ENCODE measurements around the gene ZBTB1.

DNA sequence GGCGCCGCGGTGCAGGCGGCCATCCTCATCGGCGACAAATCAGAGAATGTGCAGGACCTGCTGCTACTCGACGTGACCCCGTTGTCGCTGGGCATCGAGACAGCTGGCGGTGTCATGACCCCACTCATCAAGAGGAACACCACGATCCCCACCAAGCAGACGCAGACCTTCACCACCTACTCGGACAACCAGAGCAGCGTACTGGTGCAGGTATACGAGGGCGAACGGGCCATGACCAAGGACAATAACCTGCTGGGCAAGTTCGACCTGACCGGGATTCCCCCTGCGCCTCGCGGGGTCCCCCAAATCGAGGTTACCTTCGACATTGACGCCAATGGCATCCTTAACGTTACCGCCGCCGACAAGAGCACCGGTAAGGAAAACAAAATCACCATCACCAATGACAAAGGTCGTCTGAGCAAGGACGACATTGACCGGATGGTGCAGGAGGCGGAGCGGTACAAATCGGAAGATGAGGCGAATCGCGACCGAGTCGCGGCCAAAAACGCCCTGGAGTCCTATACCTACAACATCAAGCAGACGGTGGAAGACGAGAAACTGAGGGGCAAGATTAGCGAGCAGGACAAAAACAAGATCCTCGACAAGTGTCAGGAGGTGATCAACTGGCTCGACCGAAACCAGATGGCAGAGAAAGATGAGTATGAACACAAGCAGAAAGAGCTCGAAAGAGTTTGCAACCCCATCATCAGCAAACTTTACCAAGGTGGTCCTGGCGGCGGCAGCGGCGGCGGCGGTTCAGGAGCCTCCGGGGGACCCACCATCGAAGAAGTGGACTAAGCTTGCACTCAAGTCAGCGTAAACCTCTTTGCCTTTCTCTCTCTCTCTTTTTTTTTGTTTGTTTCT, 37.6 kb downstream of the ZBTB1 start:
- TF ChIP-seq, protein P1, sequence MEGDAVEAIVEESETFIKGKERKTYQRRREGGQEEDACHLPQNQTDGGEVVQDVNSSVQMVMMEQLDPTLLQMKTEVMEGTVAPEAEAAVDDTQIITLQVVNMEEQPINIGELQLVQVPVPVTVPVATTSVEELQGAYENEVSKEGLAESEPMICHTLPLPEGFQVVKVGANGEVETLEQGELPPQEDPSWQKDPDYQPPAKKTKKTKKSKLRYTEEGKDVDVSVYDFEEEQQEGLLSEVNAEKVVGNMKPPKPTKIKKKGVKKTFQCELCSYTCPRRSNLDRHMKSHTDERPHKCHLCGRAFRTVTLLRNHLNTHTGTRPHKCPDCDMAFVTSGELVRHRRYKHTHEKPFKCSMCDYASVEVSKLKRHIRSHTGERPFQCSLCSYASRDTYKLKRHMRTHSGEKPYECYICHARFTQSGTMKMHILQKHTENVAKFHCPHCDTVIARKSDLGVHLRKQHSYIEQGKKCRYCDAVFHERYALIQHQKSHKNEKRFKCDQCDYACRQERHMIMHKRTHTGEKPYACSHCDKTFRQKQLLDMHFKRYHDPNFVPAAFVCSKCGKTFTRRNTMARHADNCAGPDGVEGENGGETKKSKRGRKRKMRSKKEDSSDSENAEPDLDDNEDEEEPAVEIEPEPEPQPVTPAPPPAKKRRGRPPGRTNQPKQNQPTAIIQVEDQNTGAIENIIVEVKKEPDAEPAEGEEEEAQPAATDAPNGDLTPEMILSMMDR (IDR thresholded peaks at IDR 0.05): no peak
- TF ChIP-seq POLR2AphosphoS5 (IDR thresholded peaks at IDR 0.05): no peak

Measured in upper lobe of left lung (tissue), 4 donors.